ENCODE data around the gene KNDC1.

GRCh38 chr10:133150226-133150625, 9.8 kb upstream of the KNDC1 start:
- TF ChIP-seq CTCF (IDR thresholded peaks at IDR 0.05; ENCODE audit: insufficient read depth, low read length) = no peak
- TF ChIP-seq POLR2AphosphoS5 (IDR thresholded peaks at IDR 0.05; ENCODE audit: low read depth) = no peak
- no peak for TF ChIP-seq SPI1 (IDR thresholded peaks at IDR 0.05; ENCODE audit: borderline replicate concordance, low read depth)
